Measurements from ENCODE around the gene FCRLB.
"Not testable (repeated sequence)": the region's sequence is repeated elsewhere in the genome, so short reads cannot be mapped to it uniquely, and the experiment has no call there.

The FCRLB gene

DNA sequence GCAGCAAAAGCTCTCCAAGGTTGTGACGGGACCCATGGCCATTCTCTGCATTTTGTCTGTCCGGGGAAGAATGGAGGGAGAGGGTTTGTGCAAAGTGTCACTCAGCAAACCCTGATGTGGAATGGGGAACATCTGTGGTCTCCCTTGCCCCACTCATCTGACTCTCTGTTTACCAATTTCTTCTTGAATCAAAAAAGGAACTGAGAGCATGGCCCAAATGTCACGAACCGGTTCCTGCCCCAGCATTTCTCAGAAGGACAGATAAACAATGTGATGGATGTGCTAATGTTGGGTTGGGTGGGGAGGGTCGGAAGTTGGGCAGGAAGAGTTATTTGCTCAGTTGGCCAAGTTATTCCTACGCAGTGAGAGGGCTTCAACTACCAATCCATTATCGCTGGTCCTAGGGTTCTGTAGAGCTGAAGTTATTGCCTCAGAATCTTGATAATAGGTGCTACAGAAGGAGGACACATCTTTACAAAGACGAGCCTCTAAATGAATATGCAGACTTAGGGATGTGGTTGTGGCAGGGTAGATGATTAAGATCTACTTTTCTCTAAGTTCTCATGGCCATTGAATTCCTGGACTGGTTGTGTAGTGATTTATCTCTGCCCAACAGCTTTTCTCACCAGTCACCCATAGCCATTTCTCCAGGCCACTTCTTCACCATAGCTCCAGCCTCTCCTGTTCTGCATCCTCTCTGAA lies 18.7 kb downstream of the FCRLB start:
- Mint-ChIP-seq H3K27ac (peak overlapping the region; percentile 87), H3K4me1 (peaks cover 38% of the 10 kb centered on the region), H3K27me3 (peaks cover 2% of the 10 kb centered on the region), H3K4me3 (peak overlapping the region; percentile 73), H3K36me3 (no peaks in the 10 kb centered on the region), H3K9me3 (no peaks in the 10 kb centered on the region)
- ATAC-seq (ENCODE audit: low read depth) = peak; percentile 61
- peak in 1 of 2 donors; percentile 31 for DNase-seq (ENCODE audit: low spot score in 2 of 2)

- peak overlapping the region; percentile 73 for H3K4me3 Mint-ChIP-seq
These were observed 19.6 kb downstream of the FCRLB start for GRCh38 chr1:161740921-161741320.

DNA sequence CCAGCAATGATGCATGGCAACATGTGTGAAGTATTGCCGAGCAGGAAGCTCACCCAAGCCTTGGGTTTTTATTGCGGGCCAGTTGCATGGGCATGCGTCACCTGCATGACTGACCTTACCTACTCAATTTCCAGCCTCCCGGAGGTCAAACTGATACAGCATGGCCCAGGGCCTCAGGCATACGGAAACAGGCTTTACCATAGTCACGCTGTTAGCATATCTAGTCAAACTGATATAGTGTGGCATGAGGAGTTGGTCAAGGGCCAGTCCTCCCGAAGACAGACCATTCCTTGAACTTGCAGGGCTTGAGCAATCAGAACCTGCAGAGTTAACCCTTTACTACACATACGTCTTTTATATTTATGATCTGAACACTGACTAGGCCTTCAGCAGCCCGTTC lies 21.9 kb downstream of the FCRLB start:
- no peak overlapping the region for H3K27ac Mint-ChIP-seq
- H3K36me3 Mint-ChIP-seq = no peaks in the 10 kb centered on the region
- DNase-seq (ENCODE audit: low spot score in 2 of 2) = no peak
- peaks cover 43% of the 10 kb centered on the region for H3K4me1 Mint-ChIP-seq
- H3K4me3 Mint-ChIP-seq = no peak overlapping the region
- peaks cover 2% of the 10 kb centered on the region for H3K27me3 Mint-ChIP-seq
- no peak for ATAC-seq (ENCODE audit: low read depth)
- no peaks in the 10 kb centered on the region for H3K9me3 Mint-ChIP-seq

More at GRCh38 chr1:161740921-161741320, 19.6 kb downstream of the FCRLB start:
- peaks cover 2% of the 10 kb centered on the region for H3K27me3 Mint-ChIP-seq
- peaks cover 36% of the 10 kb centered on the region for H3K4me1 Mint-ChIP-seq
- H3K27ac Mint-ChIP-seq = peak overlapping the region; percentile 87
- DNase-seq (ENCODE audit: low spot score in 2 of 2) (no peak), ATAC-seq (ENCODE audit: low read depth) (peak; percentile 40)
- H3K36me3 Mint-ChIP-seq = no peaks in the 10 kb centered on the region
- H3K9me3 Mint-ChIP-seq = no peaks in the 10 kb centered on the region

- no peak for DNase-seq (ENCODE audit: low spot score in 2 of 2)
- no peak for ATAC-seq (ENCODE audit: low read depth)
- Mint-ChIP-seq H3K4me1 (peaks cover 26% of the 10 kb centered on the region), H3K27me3 (peaks cover 2% of the 10 kb centered on the region), H3K9me3 (no peaks in the 10 kb centered on the region), H3K27ac (peak overlapping the region; percentile 9), H3K4me3 (peak overlapping the region; percentile 74), H3K36me3 (no peaks in the 10 kb centered on the region)
These were observed 26.5 kb downstream of the FCRLB start for GRCh38 chr1:161747801-161748200.

DNA sequence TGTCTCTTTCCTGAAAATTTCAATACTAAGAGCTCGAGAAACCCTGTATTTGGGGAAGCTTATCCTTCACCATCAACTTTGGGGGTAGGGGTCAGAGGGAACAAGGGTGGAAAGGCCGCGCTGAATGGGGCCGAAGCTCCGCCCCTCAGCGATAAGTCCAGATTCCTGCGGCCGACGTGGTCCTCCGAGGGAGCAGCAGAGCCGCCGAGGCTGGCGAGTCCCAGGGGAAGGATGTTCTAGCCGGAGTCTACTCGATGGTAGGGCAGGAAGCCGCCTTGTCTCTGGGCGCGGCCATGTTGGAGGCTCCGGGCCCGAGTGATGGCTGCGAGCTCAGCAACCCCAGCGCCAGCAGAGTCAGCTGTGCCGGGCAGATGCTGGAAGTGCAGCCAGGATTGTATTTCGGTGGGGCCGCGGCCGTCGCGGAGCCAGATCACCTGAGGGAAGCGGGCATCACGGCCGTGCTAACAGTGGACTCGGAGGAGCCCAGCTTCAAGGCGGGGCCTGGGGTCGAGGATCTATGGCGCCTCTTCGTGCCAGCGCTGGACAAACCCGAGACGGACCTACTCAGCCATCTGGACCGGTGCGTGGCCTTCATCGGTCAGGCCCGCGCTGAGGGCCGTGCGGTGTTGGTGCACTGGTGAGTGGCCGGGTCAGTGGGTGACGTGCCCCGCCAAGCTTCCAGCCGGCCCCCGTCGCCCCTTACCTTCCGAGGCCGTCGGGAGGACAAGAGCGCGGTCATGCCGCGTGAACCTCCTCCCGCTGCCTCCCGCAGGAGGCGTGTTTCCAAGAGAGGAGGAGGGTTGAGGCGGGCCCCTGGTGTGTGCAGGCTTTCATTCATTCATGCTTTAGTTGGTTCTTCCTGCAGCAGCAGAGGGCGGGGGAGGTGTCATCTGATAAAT lies 28.4 kb downstream of the FCRLB start, which contains the start of gene DUSP12:
DUSP12 (plus strand) TSS at position 278 of the 899 bp plus-strand sequence; CDS start at position 294, 16 bp downstream.
- peaks cover 3% of the 10 kb centered on the region for H3K9me3 Mint-ChIP-seq
- peaks cover 30% of the 10 kb centered on the region for H3K4me1 Mint-ChIP-seq
- H3K36me3 Mint-ChIP-seq = peaks cover 13% of the 10 kb centered on the region
- peak within 1 kb of the TSS; percentile 99 for H3K4me3 Mint-ChIP-seq
- peak within 1 kb of the TSS; percentile 83 for H3K27ac Mint-ChIP-seq
- DNase-seq (ENCODE audit: low spot score in 2 of 2) (peak; percentile 92 to 93), ATAC-seq (ENCODE audit: low read depth) (peak; percentile 96)
- H3K27me3 Mint-ChIP-seq = peaks cover 2% of the 10 kb centered on the region

- DNase-seq (ENCODE audit: low spot score in 2 of 2) (peak; percentile 32 to 41), ATAC-seq (ENCODE audit: low read depth) (peak; percentile 55)
- H3K27ac Mint-ChIP-seq = peak overlapping the region; percentile 89
- H3K4me3 Mint-ChIP-seq = peak overlapping the region; percentile 80
- H3K9me3 Mint-ChIP-seq = no peaks in the 10 kb centered on the region
- no peaks in the 10 kb centered on the region for H3K27me3 Mint-ChIP-seq
- H3K36me3 Mint-ChIP-seq = peaks cover 2% of the 10 kb centered on the region
- H3K4me1 Mint-ChIP-seq = peaks cover 19% of the 10 kb centered on the region
These were observed 42.3 kb downstream of the FCRLB start for GRCh38 chr1:161763522-161764098.

- Mint-ChIP-seq H3K9me3 (no peaks in the 10 kb centered on the region), H3K27me3 (no peaks in the 10 kb centered on the region), H3K27ac (peak within 1 kb of the TSS; percentile 97), H3K36me3 (peaks cover 2% of the 10 kb centered on the region), H3K4me3 (peak within 1 kb of the TSS; percentile 98), H3K4me1 (peaks cover 24% of the 10 kb centered on the region)
- DNase-seq (ENCODE audit: low spot score in 2 of 2) = peak; percentile 75 to 77
- ATAC-seq (ENCODE audit: low read depth) = peak; percentile 76
These were observed 45.0 kb downstream of the FCRLB start, which contains the start of gene ATF6 for GRCh38 chr1:161766102-161766981. Gene ATF6 (plus strand): TSS chr1:161766320. CDS start chr1:161766361, 41 bp downstream.

- no peak overlapping the region for H3K4me3 Mint-ChIP-seq
- ATAC-seq (ENCODE audit: low read depth) (no peak), DNase-seq (ENCODE audit: low spot score in 2 of 2) (no peak)
- no peak overlapping the region for H3K27ac Mint-ChIP-seq
- H3K9me3 Mint-ChIP-seq = no peaks in the 10 kb centered on the region
- H3K36me3 Mint-ChIP-seq = peaks cover 2% of the 10 kb centered on the region
- H3K27me3 Mint-ChIP-seq = no peaks in the 10 kb centered on the region
- peaks cover 23% of the 10 kb centered on the region for H3K4me1 Mint-ChIP-seq
These were observed 47.1 kb downstream of the FCRLB start for GRCh38 chr1:161768461-161768860.

DNA sequence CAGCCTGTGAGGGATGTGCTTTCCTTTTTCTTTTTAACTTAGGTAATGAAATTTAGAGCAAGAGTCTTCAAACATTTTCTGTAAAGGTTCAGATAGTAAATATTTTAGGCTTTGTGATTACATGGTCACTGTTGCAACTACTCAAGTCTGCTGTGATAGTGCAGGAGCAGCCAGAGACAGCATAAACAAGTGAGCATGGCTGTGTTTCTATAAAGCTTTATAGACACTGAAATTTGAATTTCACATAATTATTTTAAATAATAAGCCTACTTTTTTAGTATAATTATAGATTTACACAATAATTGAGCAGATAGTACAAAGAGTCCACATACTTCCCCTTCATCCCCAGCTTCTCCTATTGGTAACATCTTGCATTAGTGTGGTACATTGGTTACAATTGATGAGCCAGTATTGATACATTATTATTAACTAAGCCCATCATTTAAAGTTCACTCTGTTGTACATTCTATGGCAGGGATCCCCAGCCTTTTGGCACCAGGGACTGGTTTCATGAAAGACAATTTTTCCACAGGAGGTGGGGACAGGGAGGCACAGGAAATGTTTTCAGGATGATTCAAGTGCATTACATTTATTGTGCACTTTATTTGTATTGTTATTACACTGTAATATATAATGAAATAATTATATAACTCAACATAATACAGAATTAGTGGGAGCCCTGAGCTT lies 47.8 kb downstream of the FCRLB start:
- H3K4me1 Mint-ChIP-seq = peaks cover 19% of the 10 kb centered on the region
- H3K27ac Mint-ChIP-seq = no peak overlapping the region
- ATAC-seq (ENCODE audit: low read depth) (no peak), DNase-seq (ENCODE audit: low spot score in 2 of 2) (no peak)
- no peak overlapping the region for H3K4me3 Mint-ChIP-seq
- H3K9me3 Mint-ChIP-seq = no peaks in the 10 kb centered on the region
- H3K27me3 Mint-ChIP-seq = no peaks in the 10 kb centered on the region
- H3K36me3 Mint-ChIP-seq = peaks cover 2% of the 10 kb centered on the region

- peaks cover 19% of the 10 kb centered on the region for H3K4me1 Mint-ChIP-seq
These were observed 48.3 kb downstream of the FCRLB start for GRCh38 chr1:161769673-161770045.

GRCh38 chr1:161770250-161770649 lies 48.9 kb downstream of the FCRLB start:
- ATAC-seq (ENCODE audit: low read depth) (no peak), DNase-seq (ENCODE audit: low spot score in 2 of 2) (no peak)
- H3K4me1 Mint-ChIP-seq = peaks cover 19% of the 10 kb centered on the region
- H3K4me3 Mint-ChIP-seq = no peak overlapping the region
- H3K27me3 Mint-ChIP-seq = no peaks in the 10 kb centered on the region
- H3K36me3 Mint-ChIP-seq = peaks cover 2% of the 10 kb centered on the region
- H3K9me3 Mint-ChIP-seq = no peaks in the 10 kb centered on the region
- peak overlapping the region; percentile 10 for H3K27ac Mint-ChIP-seq

More at GRCh38 chr1:161769673-161770045, 48.3 kb downstream of the FCRLB start:
- peak overlapping the region; percentile 10 for H3K27ac Mint-ChIP-seq
- H3K4me3 Mint-ChIP-seq; H3K9me3 Mint-ChIP-seq; DNase-seq (ENCODE audit: low spot score in 2 of 2); H3K27me3 Mint-ChIP-seq; H3K36me3 Mint-ChIP-seq; ATAC-seq (ENCODE audit: low read depth): not testable (repeated sequence)

DNA sequence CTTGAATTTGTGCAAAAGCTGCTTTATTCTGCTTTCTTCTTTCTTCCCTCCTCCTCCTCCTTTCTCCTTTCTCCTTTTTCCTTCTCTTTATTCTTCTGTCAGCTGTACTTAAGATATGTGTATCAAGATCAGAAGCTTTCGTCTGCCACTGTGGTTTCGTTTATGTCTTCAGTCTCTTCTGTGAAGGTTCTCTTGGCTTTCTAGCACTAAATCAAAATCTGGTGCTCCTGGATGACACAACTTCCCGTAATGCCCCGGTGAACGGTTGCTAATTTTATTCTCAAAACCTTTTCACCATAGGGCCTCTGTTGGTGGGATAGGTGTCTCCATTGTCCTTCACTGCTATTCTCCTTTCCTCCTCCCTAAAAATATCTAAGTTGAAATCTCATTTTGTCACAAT lies 49.8 kb downstream of the FCRLB start:
- Mint-ChIP-seq H3K9me3 (no peaks in the 10 kb centered on the region), H3K4me1 (peaks cover 19% of the 10 kb centered on the region), H3K27me3 (no peaks in the 10 kb centered on the region), H3K4me3 (no peak overlapping the region), H3K27ac (no peak overlapping the region), H3K36me3 (peaks cover 2% of the 10 kb centered on the region)
- ATAC-seq (ENCODE audit: low read depth) (no peak), DNase-seq (ENCODE audit: low spot score in 2 of 2) (no peak)

DNA sequence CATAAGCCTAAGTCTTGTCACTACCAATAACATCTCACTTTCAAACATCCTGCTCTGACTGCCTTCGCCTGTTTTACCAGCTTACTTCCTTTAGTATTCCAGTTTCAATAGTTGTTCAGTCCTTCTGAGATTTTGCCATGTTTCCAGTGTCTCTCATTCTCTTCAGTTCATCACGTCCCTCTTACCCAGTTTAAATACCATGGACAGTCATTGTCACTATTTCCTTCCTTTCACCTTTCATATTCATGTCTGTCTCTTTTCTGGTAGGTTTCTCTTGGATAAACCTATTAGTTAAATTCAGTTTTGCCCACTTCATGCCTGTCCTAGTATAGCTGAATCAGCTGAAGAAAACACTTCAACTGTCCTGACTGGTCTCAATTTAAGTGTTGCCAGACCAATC lies 50.6 kb downstream of the FCRLB start:
- peaks cover 12% of the 10 kb centered on the region for H3K4me1 Mint-ChIP-seq
- H3K9me3 Mint-ChIP-seq = no peaks in the 10 kb centered on the region
- H3K27me3 Mint-ChIP-seq = no peaks in the 10 kb centered on the region
- no peak overlapping the region for H3K4me3 Mint-ChIP-seq
- no peak for ATAC-seq (ENCODE audit: low read depth)
- DNase-seq (ENCODE audit: low spot score in 2 of 2) = no peak
- peaks cover 2% of the 10 kb centered on the region for H3K36me3 Mint-ChIP-seq
- H3K27ac Mint-ChIP-seq = no peak overlapping the region

Measured in memory B cell (primary cell).